Type B pancreatic cell (in vitro differentiated cells): ENCODE results near the gene PIGO. TPM values are rescaled to one million over a fixed set of nuclear protein-coding genes. Genes with fewer than 3 reads are reported as not detected.

Source experiments
- DNase-seq: peaks from one replicate; pipeline ENCODE4 v3.0.0; 2021; ENCODE audit warnings: mixed read lengths; ENCODE audit not compliant: unreplicated experiment; ENCODE audit errors: extremely low spot score
- H3K27ac Mint-ChIP-seq: 2 replicates; pipeline ENCODE4 v1.8.0; 2021; ENCODE audit warnings: mild to moderate bottlenecking, mixed read lengths
- H3K27me3 Mint-ChIP-seq: 2 replicates; pipeline ENCODE4 v1.8.0; 2021; ENCODE audit warnings: mixed read lengths
- H3K36me3 Mint-ChIP-seq: 2 replicates; pipeline ENCODE4 v1.8.0; 2021; ENCODE audit warnings: mixed read lengths
- H3K4me1 Mint-ChIP-seq: one replicate; pipeline ENCODE4 v1.8.0; 2021; ENCODE audit warnings: mixed read lengths; ENCODE audit not compliant: unreplicated experiment
- H3K4me3 Mint-ChIP-seq: 2 replicates; pipeline ENCODE4 v1.8.0; 2021; ENCODE audit warnings: mild to moderate bottlenecking, mixed read lengths
- H3K9me3 Mint-ChIP-seq: 2 replicates; pipeline ENCODE4 v1.8.0; 2021; ENCODE audit warnings: mixed read lengths
- total RNA-seq: library from RNA; stranded (reverse); gene quantifications from 2 replicates; pipeline ENCODE4 v1.2.1, GENCODE V29; 2021; ENCODE audit warnings: low replicate concordance
- TF ChIP-seq, protein P1 (sequence below): fragments of 200-600 bp; sonication (generic); conservative IDR thresholded peaks from 2 replicates; pipeline ENCODE4 v1.5.0; 2021; ENCODE audit warnings: antibody characterized with exemption, mild to moderate bottlenecking

PIGO gene
- total RNA-seq, 1 donor from 2014 or later = 24.6 TPM

DNA sequence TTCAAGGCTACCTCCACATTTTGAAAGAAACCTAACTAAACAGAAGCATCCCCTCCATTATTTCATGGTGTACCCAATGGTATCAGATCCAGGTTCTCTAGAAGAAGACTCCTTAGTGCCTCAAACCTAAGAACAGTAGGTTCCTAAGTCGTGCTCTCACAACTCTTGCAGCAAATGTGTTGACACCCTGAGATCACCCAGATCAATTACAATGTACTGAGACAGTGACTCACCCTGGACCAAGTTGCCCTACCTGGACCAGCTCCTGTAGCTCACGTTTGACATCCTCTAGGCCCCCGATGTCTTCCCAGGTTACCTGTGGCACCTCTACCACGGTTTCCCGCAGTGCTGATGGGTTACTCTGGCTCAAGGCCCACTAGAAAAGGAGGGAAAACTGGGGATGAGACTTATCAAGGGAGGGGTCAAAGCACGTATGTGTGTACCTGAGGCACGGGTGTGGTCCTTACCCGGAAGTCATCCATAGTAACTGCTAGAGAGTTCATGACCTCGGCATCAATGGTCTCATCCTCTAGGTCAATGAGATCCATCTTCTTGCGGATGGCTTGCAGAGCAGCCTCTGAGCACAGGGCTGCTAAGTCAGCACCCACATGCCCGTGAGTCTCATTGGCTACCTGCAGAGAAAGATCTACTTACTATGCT, 35.7 kb downstream of the PIGO start:
- Mint-ChIP-seq H3K27ac (no peak overlapping the region), H3K9me3 (no peaks in the 10 kb centered on the region), H3K4me3 (no peak overlapping the region), H3K27me3 (no peaks in the 10 kb centered on the region), H3K36me3 (peaks cover 80% of the 10 kb centered on the region), H3K4me1 (no peaks in the 10 kb centered on the region)
- DNase-seq = no peak
- TF ChIP-seq, protein P1, sequence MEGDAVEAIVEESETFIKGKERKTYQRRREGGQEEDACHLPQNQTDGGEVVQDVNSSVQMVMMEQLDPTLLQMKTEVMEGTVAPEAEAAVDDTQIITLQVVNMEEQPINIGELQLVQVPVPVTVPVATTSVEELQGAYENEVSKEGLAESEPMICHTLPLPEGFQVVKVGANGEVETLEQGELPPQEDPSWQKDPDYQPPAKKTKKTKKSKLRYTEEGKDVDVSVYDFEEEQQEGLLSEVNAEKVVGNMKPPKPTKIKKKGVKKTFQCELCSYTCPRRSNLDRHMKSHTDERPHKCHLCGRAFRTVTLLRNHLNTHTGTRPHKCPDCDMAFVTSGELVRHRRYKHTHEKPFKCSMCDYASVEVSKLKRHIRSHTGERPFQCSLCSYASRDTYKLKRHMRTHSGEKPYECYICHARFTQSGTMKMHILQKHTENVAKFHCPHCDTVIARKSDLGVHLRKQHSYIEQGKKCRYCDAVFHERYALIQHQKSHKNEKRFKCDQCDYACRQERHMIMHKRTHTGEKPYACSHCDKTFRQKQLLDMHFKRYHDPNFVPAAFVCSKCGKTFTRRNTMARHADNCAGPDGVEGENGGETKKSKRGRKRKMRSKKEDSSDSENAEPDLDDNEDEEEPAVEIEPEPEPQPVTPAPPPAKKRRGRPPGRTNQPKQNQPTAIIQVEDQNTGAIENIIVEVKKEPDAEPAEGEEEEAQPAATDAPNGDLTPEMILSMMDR = no peak

DNA sequence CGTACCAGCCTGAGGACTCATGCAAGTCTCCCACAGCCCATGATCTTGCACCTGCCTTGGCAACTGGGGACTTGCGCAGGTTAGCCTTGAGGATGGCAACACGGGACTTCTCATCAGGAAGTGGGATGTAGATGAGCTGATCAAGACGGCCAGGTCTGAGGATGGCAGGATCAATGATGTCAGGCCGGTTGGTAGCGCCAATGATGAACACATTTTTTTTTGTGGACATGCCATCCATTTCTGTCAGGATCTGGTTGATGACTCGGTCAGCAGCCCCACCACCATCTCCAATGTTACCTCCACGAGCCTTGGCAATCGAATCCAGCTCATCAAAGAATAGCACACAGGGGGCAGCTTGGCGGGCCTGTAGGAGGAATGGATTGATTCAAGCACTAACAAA, 37.0 kb downstream of the PIGO start:
- TF ChIP-seq, protein P1 = no peak
- Mint-ChIP-seq H3K9me3 (no peaks in the 10 kb centered on the region), H3K27ac (no peak overlapping the region), H3K36me3 (peaks cover 84% of the 10 kb centered on the region), H3K4me3 (no peak overlapping the region), H3K4me1 (no peaks in the 10 kb centered on the region), H3K27me3 (no peaks in the 10 kb centered on the region)
- DNase-seq = no peak

- Mint-ChIP-seq H3K36me3 (peaks cover 83% of the 10 kb centered on the region), H3K27ac (no peak overlapping the region), H3K4me3 (no peak overlapping the region), H3K27me3 (no peaks in the 10 kb centered on the region), H3K9me3 (no peaks in the 10 kb centered on the region), H3K4me1 (no peaks in the 10 kb centered on the region)
- TF ChIP-seq, protein P1 = no peak
- no peak for DNase-seq
Observed at GRCh38 chr9:35057271-35057620, 39.1 kb downstream of the PIGO start.

DNA sequence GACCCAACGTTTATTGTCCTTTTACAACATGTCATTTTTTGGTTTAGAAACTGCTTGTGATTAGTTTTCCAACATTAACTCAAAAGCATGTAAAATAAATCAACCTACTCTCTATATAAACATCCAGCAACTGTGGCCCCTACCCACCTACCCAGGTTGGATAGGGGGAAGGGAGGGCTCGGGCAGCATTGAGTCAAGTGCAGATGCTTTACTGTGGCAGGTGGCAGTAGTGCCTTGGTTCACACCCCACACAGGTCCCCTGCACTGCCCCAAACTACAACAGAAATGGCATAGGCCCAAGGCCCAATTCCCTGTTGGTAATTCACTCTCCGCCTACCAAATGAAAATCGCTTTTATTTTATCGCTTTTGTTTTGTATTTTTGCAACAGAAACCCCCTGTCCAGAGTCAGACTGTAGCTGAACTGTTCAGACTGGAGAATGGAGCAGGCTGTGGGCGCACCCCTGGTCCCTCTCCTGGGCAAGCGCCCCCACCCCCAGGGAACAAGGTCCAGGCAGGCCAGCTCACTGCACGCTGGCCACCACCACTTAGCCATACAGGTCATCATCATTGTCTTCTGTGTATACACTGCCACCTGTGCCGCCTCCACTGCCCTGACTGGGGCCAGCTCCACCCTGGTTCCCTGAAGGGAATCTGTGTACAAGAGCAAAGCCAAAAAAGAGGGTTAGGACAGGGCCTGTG, 39.7 kb downstream of the PIGO start:
- TF ChIP-seq, protein P1 = no peak
- Mint-ChIP-seq H3K27ac (no peak overlapping the region), H3K27me3 (no peaks in the 10 kb centered on the region), H3K36me3 (peaks cover 80% of the 10 kb centered on the region), H3K4me1 (no peaks in the 10 kb centered on the region), H3K9me3 (no peaks in the 10 kb centered on the region), H3K4me3 (no peak overlapping the region)
- no peak for DNase-seq

DNA sequence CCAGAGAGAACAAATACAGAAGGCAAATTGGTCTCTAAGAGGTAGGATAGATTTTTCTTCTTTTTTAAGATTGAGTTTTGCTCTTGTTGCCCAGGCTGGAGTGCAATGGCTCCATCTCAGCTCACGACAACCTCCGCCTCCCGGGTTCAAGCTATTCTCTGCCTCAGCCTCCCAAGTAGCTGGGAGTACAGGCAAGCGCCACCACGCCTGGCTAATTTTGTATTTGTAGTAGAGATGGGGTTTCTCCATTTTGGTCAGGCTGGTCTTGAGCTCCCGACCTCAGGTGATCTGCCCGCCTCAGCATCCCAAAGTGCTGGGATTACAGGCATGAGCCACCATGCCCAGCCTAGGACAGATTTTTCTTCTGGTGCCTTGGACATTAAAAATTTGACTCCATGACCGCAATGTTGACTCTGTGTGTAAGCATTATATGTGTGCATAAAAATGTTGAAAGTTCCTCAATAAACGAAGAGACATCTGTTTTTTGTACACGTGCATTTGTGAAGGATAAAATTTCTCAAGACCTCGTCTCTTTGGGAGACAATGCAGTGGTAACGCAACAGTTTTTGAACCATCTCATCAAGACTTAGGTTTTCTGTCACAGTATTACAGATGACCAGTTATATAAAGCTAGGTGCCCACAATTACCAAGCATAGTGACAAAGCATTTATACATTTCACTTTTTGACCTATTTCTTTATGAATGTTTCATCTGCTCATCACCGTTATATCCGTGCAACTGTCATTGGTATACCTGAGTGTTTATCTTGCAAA, 41.3 kb downstream of the PIGO start:
- no peak overlapping the region for H3K27ac Mint-ChIP-seq

More for the DNA sequence above, 41.3 kb downstream of the PIGO start:
- H3K9me3 Mint-ChIP-seq = no peaks in the 10 kb centered on the region
- no peak for DNase-seq
- peaks cover 70% of the 10 kb centered on the region for H3K36me3 Mint-ChIP-seq
- H3K4me3 Mint-ChIP-seq = no peak overlapping the region
- TF ChIP-seq, protein P1 = no peak
- no peaks in the 10 kb centered on the region for H3K27me3 Mint-ChIP-seq
- no peaks in the 10 kb centered on the region for H3K4me1 Mint-ChIP-seq
